H9 (cell line): Measurements from ENCODE around the gene CRYM. TPM values are rescaled to one million over a fixed set of nuclear protein-coding genes. Genes with fewer than 3 reads are reported as not detected.
A peak's percentile ranks its signal among the peaks of the same experiment; 100 is the strongest.
"Not testable (repeated sequence)": the region's sequence is repeated elsewhere in the genome, so short reads cannot be mapped to it uniquely, and the experiment has no call there.

ENCODE experiments used
- DNase-seq: peaks from one replicate; pipeline ENCODE4 v3.0.0-alpha.2; 2017
- H2AFZ ChIP-seq: one replicate; pipeline ENCODE4 v1.6.1; 2013; ENCODE audit warnings: mild to moderate bottlenecking, low read length, control low read depth, moderate library complexity
- H2AK5ac ChIP-seq: 2 replicates; pipeline ENCODE4 v1.6.1; 2013; ENCODE audit warnings: low read length, control low read depth, mixed read lengths; ENCODE audit not compliant: insufficient read length
- H2BK120ac ChIP-seq: one replicate; pipeline ENCODE4 v1.6.1; 2013; ENCODE audit warnings: low read depth, mild to moderate bottlenecking, low read length, control low read depth, inconsistent platforms; ENCODE audit not compliant: poor library complexity, severe bottlenecking
- H2BK12ac ChIP-seq: 2 replicates; pipeline ENCODE4 v1.6.1; 2013; ENCODE audit warnings: low read length, control low read depth, mixed read lengths, low read depth; ENCODE audit not compliant: insufficient read length
- H2BK15ac ChIP-seq: 2 replicates; pipeline ENCODE4 v1.6.1; 2013; ENCODE audit warnings: low read depth, low read length, control low read depth
- H2BK20ac ChIP-seq: one replicate; pipeline ENCODE4 v1.6.1; 2013; ENCODE audit warnings: low read depth, mild to moderate bottlenecking, low read length, control low read depth, inconsistent platforms; ENCODE audit not compliant: poor library complexity, severe bottlenecking
- H2BK5ac ChIP-seq: 2 replicates; pipeline ENCODE4 v1.6.1; 2013; ENCODE audit warnings: low read length, control low read depth, mixed read lengths; ENCODE audit not compliant: insufficient read length
- H3K14ac ChIP-seq: 2 replicates; pipeline ENCODE4 v1.6.1; 2013; ENCODE audit warnings: low read length, control low read depth; ENCODE audit not compliant: insufficient read depth
- H3K18ac ChIP-seq: 2 replicates; pipeline ENCODE4 v1.6.1; 2013; ENCODE audit warnings: low read depth, mild to moderate bottlenecking, mixed read lengths, low read length, control low read depth; ENCODE audit not compliant: insufficient read length
- H3K23ac ChIP-seq: 2 replicates; pipeline ENCODE4 v1.6.1; 2013; ENCODE audit warnings: low read length, control low read depth, mixed read lengths, low read depth; ENCODE audit not compliant: insufficient read length
- H3K23me2 ChIP-seq: 2 replicates; pipeline ENCODE4 v1.6.1; 2013; ENCODE audit warnings: low read depth, mild to moderate bottlenecking, mixed read lengths, low read length, control low read depth; ENCODE audit not compliant: insufficient read length, poor library complexity, severe bottlenecking
- H3K27ac ChIP-seq: 2 replicates; pipeline ENCODE4 v1.5.1; 2013; ENCODE audit warnings: low read length, control low read depth, mixed read lengths, low read depth; ENCODE audit not compliant: insufficient read length
- H3K27me3 ChIP-seq: 2 replicates; pipeline ENCODE4 v1.6.1; 2013; ENCODE audit warnings: low read length, control low read depth, inconsistent platforms; ENCODE audit not compliant: insufficient read depth
- H3K4ac ChIP-seq: 2 replicates; pipeline ENCODE4 v1.6.1; 2013; ENCODE audit warnings: low read depth, mild to moderate bottlenecking, control low read depth, inconsistent platforms, low read length, moderate library complexity
- H3K4me1 ChIP-seq: 2 replicates; pipeline ENCODE4 v1.6.1; 2013; ENCODE audit warnings: low read length, control low read depth, inconsistent platforms; ENCODE audit not compliant: insufficient read depth
- H3K4me2 ChIP-seq: 2 replicates; pipeline ENCODE4 v1.6.1; 2013; ENCODE audit warnings: low read length, control low read depth, mixed read lengths; ENCODE audit not compliant: insufficient read length, insufficient read depth
- H3K56ac ChIP-seq: 2 replicates; pipeline ENCODE4 v1.6.1; 2013; ENCODE audit warnings: low read depth, mild to moderate bottlenecking, mixed read lengths, low read length, control low read depth; ENCODE audit not compliant: insufficient read length
- H3K79me1 ChIP-seq: 2 replicates; pipeline ENCODE4 v1.6.1; 2013; ENCODE audit warnings: low read depth, mild to moderate bottlenecking, moderate library complexity, low read length, control low read depth, inconsistent platforms; ENCODE audit not compliant: insufficient read depth, poor library complexity, severe bottlenecking
- H3K79me2 ChIP-seq: 2 replicates; pipeline ENCODE4 v1.6.1; 2013; ENCODE audit warnings: low read length, control low read depth, inconsistent platforms; ENCODE audit not compliant: insufficient read depth
- H3K9ac ChIP-seq: 2 replicates; pipeline ENCODE4 v1.6.1; 2013; ENCODE audit warnings: low read length, control low read depth, mixed read lengths; ENCODE audit not compliant: insufficient read length; ENCODE audit errors: extremely low read depth
- H3K9me3 ChIP-seq: one replicate; pipeline ENCODE4 v1.6.1; 2013; ENCODE audit warnings: low read depth, low read length, inconsistent platforms; ENCODE audit not compliant: control insufficient read depth
- H3T11ph ChIP-seq: one replicate; pipeline ENCODE4 v1.6.1; 2013; ENCODE audit warnings: mild to moderate bottlenecking, low read length, control low read depth, inconsistent platforms
- H4K20me1 ChIP-seq: one replicate; pipeline ENCODE4 v1.6.1; 2013; ENCODE audit not compliant: control insufficient read depth, insufficient read length, insufficient read depth
- H4K5ac ChIP-seq: 2 replicates; pipeline ENCODE4 v1.6.1; 2013; ENCODE audit warnings: low read depth, mild to moderate bottlenecking, mixed read lengths, low read length, control low read depth; ENCODE audit not compliant: insufficient read length
- H4K8ac ChIP-seq: replicated peaks from 2 replicates; pipeline ENCODE4 v1.6.1; 2013; ENCODE audit warnings: low read length, control low read depth, mixed read lengths, low read depth; ENCODE audit not compliant: insufficient read length
- H4K91ac ChIP-seq: 2 replicates; pipeline ENCODE4 v1.6.1; 2013; ENCODE audit warnings: low read depth, mild to moderate bottlenecking, moderate library complexity, mixed read lengths, low read length, control low read depth; ENCODE audit not compliant: insufficient read length
- H3K27ac Mint-ChIP-seq, 3 experiments: 2 replicates in 2 of 3; 3 replicates in 1 of 3; pipeline ENCODE4 v1.8.0; 2020 to 2021; ENCODE audit warnings: mixed read lengths in 3 of 3, mild to moderate bottlenecking in 1 of 3, moderate library complexity in 1 of 3
- H3K27me3 Mint-ChIP-seq: 2 replicates; pipeline ENCODE4 v1.8.0; 2021; ENCODE audit warnings: low read depth, mild to moderate bottlenecking, moderate library complexity, mixed read lengths
- H3K36me3 Mint-ChIP-seq, 3 experiments: 2 replicates in 2 of 3; 3 replicates in 1 of 3; pipeline ENCODE4 v1.8.0; 2020 to 2021; ENCODE audit warnings: low read depth in 3 of 3, mixed read lengths in 3 of 3; ENCODE audit not compliant: insufficient read depth in 1 of 3
- H3K4me1 Mint-ChIP-seq, 2 experiments: 2 replicates each; pipeline ENCODE4 v1.8.0; 2020; ENCODE audit warnings: mixed read lengths in 2 of 2
- H3K4me3 Mint-ChIP-seq, 2 experiments: 2 replicates in 1 of 2; 3 replicates in 1 of 2; pipeline ENCODE4 v1.8.0; 2020 to 2021; ENCODE audit warnings: mild to moderate bottlenecking in 2 of 2, mixed read lengths in 2 of 2, moderate library complexity in 1 of 2
- H3K9me3 Mint-ChIP-seq, 2 experiments: 2 replicates in 1 of 2; 3 replicates in 1 of 2; pipeline ENCODE4 v1.8.0; 2020; ENCODE audit warnings: mild to moderate bottlenecking in 2 of 2, mixed read lengths in 2 of 2, moderate library complexity in 1 of 2
- WGBS: extraction: QIAGEN DNeasy Blood & Tissue Kit; methylation state at CpG from one replicate; pipeline ENCODE4 v1.1.7; 2013; ENCODE audit warnings: missing lambda C conversion rate, low lambda C conversion rate, mixed read lengths; ENCODE audit not compliant: insufficient read length; ENCODE audit errors: extremely low coverage; 5-methylcytosine and 5-hydroxymethylcytosine counted together
- total RNA-seq: library from RNA; stranded (reverse); gene quantifications from 2 replicates; pipeline ENCODE4 v1.2.1, GENCODE V29; 2021
- TF ChIP-seq, protein P1 (sequence below): fragments of 200-600 bp; sonication (generic); conservative IDR thresholded peaks from 3 replicates; pipeline ENCODE4 v1.8.0; 2021; ENCODE audit warnings: antibody characterized with exemption, mild to moderate bottlenecking

Gene CRYM
- total RNA-seq, 1 experiment from 2014 or later = 17.8 TPM

DNA sequence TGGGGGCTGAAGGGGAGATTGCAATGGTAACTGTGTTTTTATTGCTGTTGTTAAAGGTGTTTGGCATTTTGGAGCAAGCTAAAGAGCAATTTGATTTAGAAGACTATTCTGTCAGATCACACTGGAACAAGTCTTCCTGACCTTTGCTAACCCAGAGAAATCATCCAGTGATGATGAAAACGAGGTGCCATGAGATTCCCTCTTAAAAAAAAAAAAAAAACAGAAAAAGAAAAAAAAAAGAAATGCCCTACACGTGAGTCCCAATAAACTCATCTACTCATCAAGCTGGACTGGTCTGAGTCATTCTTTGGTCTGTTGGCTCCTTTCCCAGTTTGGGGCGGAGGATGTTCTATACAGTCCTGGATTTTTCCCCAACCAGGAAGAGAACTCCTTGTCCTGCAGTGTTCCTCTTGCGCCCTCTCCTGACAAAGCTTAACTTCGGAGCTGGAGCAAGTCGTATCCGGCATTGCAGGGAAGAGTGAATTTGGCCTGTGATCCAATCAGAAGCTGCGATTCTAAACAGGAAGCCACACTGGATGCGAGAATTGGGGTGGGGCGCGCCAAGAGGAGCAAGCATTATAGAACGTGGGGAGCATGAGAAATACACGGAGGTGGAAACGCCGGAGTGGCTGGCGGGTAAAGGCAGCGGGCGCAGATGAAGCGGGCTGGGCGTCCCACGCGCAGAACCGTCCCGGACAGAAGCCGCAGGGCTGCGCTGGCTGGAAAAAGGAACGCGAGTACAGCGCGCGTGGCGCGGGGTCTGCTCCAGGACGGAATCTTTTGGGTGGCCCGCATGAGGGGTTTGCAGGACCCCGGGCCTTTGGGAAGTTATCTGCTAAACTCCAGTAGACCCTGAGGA lies 22.4 kb upstream of the CRYM start:
- H3K9me3 Mint-ChIP-seq = no peaks in the 10 kb centered on the region; a peak in 2 of 5 replicates
- DNase-seq = peak; percentile 94
- H2AK5ac ChIP-seq = no peak overlapping the region
- H3K4ac ChIP-seq = no peak overlapping the region
- WGBS = no CpG with 5 or more reads among the region's 36 CpGs
- H4K8ac ChIP-seq = no peak overlapping the region
- peaks cover 52% of the 10 kb centered on the region for H3K27me3 Mint-ChIP-seq
- TF ChIP-seq, protein P1, sequence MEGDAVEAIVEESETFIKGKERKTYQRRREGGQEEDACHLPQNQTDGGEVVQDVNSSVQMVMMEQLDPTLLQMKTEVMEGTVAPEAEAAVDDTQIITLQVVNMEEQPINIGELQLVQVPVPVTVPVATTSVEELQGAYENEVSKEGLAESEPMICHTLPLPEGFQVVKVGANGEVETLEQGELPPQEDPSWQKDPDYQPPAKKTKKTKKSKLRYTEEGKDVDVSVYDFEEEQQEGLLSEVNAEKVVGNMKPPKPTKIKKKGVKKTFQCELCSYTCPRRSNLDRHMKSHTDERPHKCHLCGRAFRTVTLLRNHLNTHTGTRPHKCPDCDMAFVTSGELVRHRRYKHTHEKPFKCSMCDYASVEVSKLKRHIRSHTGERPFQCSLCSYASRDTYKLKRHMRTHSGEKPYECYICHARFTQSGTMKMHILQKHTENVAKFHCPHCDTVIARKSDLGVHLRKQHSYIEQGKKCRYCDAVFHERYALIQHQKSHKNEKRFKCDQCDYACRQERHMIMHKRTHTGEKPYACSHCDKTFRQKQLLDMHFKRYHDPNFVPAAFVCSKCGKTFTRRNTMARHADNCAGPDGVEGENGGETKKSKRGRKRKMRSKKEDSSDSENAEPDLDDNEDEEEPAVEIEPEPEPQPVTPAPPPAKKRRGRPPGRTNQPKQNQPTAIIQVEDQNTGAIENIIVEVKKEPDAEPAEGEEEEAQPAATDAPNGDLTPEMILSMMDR = peak; percentile 88
- no peak overlapping the region for H3K56ac ChIP-seq
- no peak overlapping the region for H2BK20ac ChIP-seq
- H3K79me1 ChIP-seq = no peaks in the 10 kb centered on the region
- H3K4me1 ChIP-seq = no peaks in the 10 kb centered on the region
- H3K4me3 Mint-ChIP-seq = peak overlapping the region; percentile 82 to 86
- H2AFZ ChIP-seq = peak overlapping the region; percentile 29
- peak overlapping the region; percentile 61 for H3K4me2 ChIP-seq
- no peak overlapping the region for H3K14ac ChIP-seq
- no peak overlapping the region for H3K18ac ChIP-seq
- H3K36me3 Mint-ChIP-seq = no peaks in the 10 kb centered on the region
- H3K27ac ChIP-seq = no peak overlapping the region
- H3K9ac ChIP-seq = no peak overlapping the region
- no peaks in the 10 kb centered on the region for H4K20me1 ChIP-seq
- no peak overlapping the region for H2BK12ac ChIP-seq
- H4K5ac ChIP-seq = no peak overlapping the region
- H2BK5ac ChIP-seq = no peak overlapping the region
- H3K23me2 ChIP-seq = peaks cover 6% of the 10 kb centered on the region
- no peaks in the 10 kb centered on the region for H3K79me2 ChIP-seq
- H2BK15ac ChIP-seq = no peak overlapping the region
- H4K91ac ChIP-seq = no peak overlapping the region
- no peak overlapping the region for H3T11ph ChIP-seq
- no peak overlapping the region for H3K23ac ChIP-seq
- H3K27ac Mint-ChIP-seq = no peak overlapping the region
- H3K4me1 Mint-ChIP-seq = peaks cover 30% of the 10 kb centered on the region in 2 experiments
- no peak overlapping the region for H2BK120ac ChIP-seq
- peaks cover 21% of the 10 kb centered on the region; the same call in 1 of the 2 replicates for H3K27me3 ChIP-seq
- H3K9me3 ChIP-seq = no peaks in the 10 kb centered on the region

DNA sequence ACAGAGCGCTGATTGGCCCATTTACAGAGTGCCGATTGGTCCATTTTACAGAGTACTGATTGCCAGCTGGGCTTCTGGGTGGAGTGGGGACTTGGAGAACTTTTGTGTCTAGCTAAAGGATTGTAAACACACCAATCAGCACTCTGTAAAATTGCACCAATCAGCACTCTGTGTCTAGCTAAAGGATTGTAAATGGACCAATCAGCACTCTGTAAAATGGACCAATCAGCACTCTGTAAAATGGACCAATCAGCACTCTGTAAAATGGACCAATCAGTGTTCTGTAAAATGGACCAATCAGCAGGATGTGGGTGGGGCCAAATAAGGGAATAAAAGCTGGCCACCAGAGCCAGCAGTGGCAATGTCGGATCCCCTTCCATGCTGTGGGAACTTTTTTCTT lies 11.7 kb upstream of the CRYM start:
- Mint-ChIP-seq H3K9me3 (peaks cover 15 to 20% of the 10 kb centered on the region in 2 experiments), H3K36me3 (peaks cover 0 to 25% (median 4%) of the 10 kb centered on the region in 3 experiments; a peak in 3 of 7 replicates), H3K27me3 (peaks cover 27% of the 10 kb centered on the region)
- not testable (repeated sequence) for H3K23me2 ChIP-seq, H2AFZ ChIP-seq, H3K9ac ChIP-seq, H3K4me1 Mint-ChIP-seq, H3K4me3 Mint-ChIP-seq, H3K23ac ChIP-seq, H3K27me3 ChIP-seq, H4K20me1 ChIP-seq, H3T11ph ChIP-seq, H2BK20ac ChIP-seq, H2BK15ac ChIP-seq, H3K56ac ChIP-seq, H4K91ac ChIP-seq, H3K4ac ChIP-seq, H3K79me2 ChIP-seq, H2BK12ac ChIP-seq, H3K27ac Mint-ChIP-seq, H3K27ac ChIP-seq, DNase-seq, H2BK120ac ChIP-seq, H3K4me1 ChIP-seq, H2AK5ac ChIP-seq, H3K14ac ChIP-seq, H4K8ac ChIP-seq, H2BK5ac ChIP-seq, H4K5ac ChIP-seq, H3K18ac ChIP-seq, H3K79me1 ChIP-seq, H3K9me3 ChIP-seq, H3K4me2 ChIP-seq
- no CpG with 5 or more reads among the region's 3 CpGs for WGBS
